ENCODE measurements around the gene SORL1.

DNA sequence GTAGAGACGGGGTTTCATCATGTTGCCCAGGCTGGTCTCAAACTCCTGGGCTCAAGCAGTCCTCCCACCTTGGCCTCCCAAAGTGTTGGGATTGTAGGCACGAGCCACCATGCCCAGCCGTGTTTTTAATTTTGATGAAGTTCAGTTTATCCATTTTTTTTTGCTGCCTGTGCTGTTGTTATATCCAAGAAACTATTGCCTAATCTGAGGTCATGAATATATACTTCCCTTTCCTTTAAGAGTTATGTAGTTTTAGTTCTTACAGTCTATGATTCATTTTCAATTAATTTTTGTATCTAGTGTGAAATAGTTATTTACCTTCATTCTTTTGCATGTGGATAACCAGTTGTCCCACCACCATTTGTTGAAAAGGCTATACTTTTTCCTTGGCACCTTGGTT, 50.9 kb downstream of the SORL1 start:
- TF ChIP-seq CTCF (conservative IDR thresholded peaks at IDR 0.05; ENCODE audit: low read length) = no peak
- no peak for TF ChIP-seq EZH2phosphoT487 (IDR thresholded peaks at IDR 0.05; ENCODE audit: borderline replicate concordance, low read depth, low read length)

Measured in OCI-LY7 (cell line).